ENCODE data around the gene FOXO1. TPM values are rescaled to one million over a fixed set of nuclear protein-coding genes. Genes with fewer than 3 reads are reported as not detected.
A peak's percentile ranks its signal among the peaks of the same experiment; 100 is the strongest.

The FOXO1 gene
- total and polyA plus RNA-seq, 2 of the 13 experiments (the other 11 are each of a cell fraction or from before 2014, with no cell fraction given): 8.1 to 13.1 TPM

DNA sequence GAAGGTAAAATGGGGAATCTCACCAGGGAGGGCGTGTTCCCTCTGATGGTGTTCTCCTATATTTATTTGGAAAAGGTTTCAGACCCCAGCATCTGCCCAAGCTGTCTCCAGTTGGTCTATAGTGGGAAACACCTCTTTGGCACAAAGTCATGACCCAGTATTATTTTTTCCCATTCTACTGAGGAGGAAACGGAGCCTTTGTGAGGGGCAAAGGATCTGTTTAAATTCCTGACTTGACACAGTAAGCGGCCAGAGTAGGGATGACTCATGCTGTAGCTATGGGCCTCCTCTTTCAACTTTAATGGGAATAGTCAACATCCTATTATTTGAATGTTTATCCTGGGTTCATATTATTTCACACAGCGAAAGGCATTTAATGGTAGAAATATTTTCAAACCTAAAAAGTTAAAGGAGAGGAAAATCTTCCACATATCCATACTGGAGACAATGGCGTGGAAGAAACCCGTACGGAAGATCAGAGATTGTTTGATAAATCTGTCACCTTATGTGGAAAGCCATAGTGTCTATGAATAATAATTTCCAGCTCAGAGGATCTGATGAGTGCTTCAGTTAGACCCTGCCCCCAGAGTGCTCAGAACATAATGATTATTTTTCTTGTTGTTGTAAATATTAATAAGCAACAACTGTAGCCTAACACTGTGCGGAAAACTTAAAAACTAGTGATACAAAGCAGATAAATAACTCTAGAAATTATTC, 126.0 kb downstream of the FOXO1 start (continued):
- no peak for TF ChIP-seq HNRNPK (IDR thresholded peaks at IDR 0.05; ENCODE audit: low read depth, low read length, poor library complexity, severe bottlenecking)
- TF ChIP-seq ZNF660 (CRISPR knock-in tag; IDR thresholded peaks at IDR 0.05; ENCODE audit: borderline replicate concordance, low read depth): no peak
- no peak for TF ChIP-seq ZNF576 (CRISPR knock-in tag; IDR thresholded peaks at IDR 0.05)
- TF ChIP-seq PHF8 (CRISPR knock-in tag; IDR thresholded peaks at IDR 0.05): no peak
- TF ChIP-seq ZBTB39 (CRISPR knock-in tag; IDR thresholded peaks at IDR 0.05): no peak
- TF ChIP-seq SOX5 (CRISPR knock-in tag; IDR thresholded peaks at IDR 0.05; ENCODE audit: borderline replicate concordance): peak; percentile 88
- TF ChIP-seq FOXM1 (CRISPR knock-in tag; IDR thresholded peaks at IDR 0.05): no peak
- no peak; the same call in 1 of the 2 replicates for TF ChIP-seq ZNF816 (CRISPR knock-in tag; IDR thresholded peaks at IDR 0.05; ENCODE audit: borderline replicate concordance)
- TF ChIP-seq ZNF687 (CRISPR knock-in tag; IDR thresholded peaks at IDR 0.05): no peak
- peak; percentile 17; the same call in 1 of the 2 replicates for TF ChIP-seq DMAP1 (CRISPR knock-in tag; IDR thresholded peaks at IDR 0.05)
- TF ChIP-seq ZBTB20 (CRISPR knock-in tag; IDR thresholded peaks at IDR 0.05; ENCODE audit: borderline replicate concordance, low read depth): no peak
- no peak for TF ChIP-seq SIN3A (IDR thresholded peaks at IDR 0.05; ENCODE audit: borderline replicate concordance, low read depth, low read length)
- no peak for TF ChIP-seq ZNF414 (CRISPR knock-in tag; IDR thresholded peaks at IDR 0.05)
- TF ChIP-seq, protein P1, sequence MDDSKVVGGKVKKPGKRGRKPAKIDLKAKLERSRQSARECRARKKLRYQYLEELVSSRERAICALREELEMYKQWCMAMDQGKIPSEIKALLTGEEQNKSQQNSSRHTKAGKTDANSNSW (CRISPR knock-in tag; IDR thresholded peaks at IDR 0.05; ENCODE audit: borderline replicate concordance): no peak
- TF ChIP-seq PRMT3 (CRISPR knock-in tag; IDR thresholded peaks at IDR 0.05; ENCODE audit: borderline replicate concordance, low read depth): no peak
- peak; percentile 91 for TF ChIP-seq ISL2 (CRISPR knock-in tag; IDR thresholded peaks at IDR 0.05)
- TF ChIP-seq SNAPC2 (CRISPR knock-in tag; IDR thresholded peaks at IDR 0.05): no peak
- TF ChIP-seq RXRB (CRISPR knock-in tag; IDR thresholded peaks at IDR 0.05; ENCODE audit: borderline replicate concordance): peak; percentile 81; the same call in 1 of the 2 replicates
- TF ChIP-seq, protein P2, sequence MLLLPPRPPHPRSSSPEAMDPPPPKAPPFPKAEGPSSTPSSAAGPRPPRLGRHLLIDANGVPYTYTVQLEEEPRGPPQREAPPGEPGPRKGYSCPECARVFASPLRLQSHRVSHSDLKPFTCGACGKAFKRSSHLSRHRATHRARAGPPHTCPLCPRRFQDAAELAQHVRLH (CRISPR knock-in tag; IDR thresholded peaks at IDR 0.05; ENCODE audit: borderline replicate concordance, low read depth): 0 out of 2 replicates have a peak, but pooled peaks have one; percentile 34
- no peak for TF ChIP-seq MBNL3 (CRISPR knock-in tag; conservative IDR thresholded peaks at IDR 0.05)
- TF ChIP-seq MAZ (IDR thresholded peaks at IDR 0.05; ENCODE audit: borderline replicate concordance, low read depth, low read length): no peak
- no peak for TF ChIP-seq MAZ (CRISPR knock-in tag; IDR thresholded peaks at IDR 0.05; ENCODE audit: low read depth)
